UCSD-AML1 (cell line): Measurements from ENCODE around the gene RAB11FIP3.
"Not testable (repeated sequence)": the region's sequence is repeated elsewhere in the genome, so short reads cannot be mapped to it uniquely, and the experiment has no call there.

ENCODE experiments used
- DNase-seq: peaks from one replicate; lab custom pipeline; 2025; ENCODE audit not compliant: unreplicated experiment; lab: John Stamatoyannopoulos, UW

The RAB11FIP3 gene

DNA sequence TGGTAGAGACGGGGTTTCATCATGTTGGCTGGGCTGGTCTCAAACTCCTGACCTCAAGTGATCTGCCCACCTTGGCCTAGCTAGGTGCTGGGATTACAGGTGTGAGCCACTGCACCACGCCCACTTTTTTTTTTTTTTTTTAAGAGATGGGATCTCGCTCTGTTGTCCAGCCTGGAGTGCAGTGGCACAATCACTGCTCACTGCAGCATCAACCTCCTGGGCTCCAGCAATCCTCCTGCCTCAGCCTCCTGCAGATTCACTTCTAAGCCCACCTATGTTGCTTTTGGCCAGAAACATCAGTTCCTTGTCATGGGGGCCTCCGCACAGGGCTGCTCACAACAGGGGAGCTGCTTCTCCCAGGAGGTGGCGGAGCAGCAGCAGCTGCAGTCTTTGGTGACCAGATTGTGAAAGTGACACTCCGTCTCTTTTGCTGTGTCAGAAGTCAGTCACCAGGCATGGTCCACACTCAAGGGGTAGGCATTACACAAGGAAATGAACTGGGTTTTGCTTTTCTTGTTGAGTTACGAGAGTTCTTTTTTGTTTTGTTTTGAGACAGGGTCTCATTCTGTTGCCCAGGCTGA, 32.9 kb upstream of the RAB11FIP3 start:
- no peak for DNase-seq

GRCh38 chr16:396199-396598, 29.2 kb upstream of the RAB11FIP3 start:
- DNase-seq, result no peak

- DNase-seq, result peak; percentile 71
These were observed 28.8 kb upstream of the RAB11FIP3 start for GRCh38 chr16:396605-397004.

- peak; percentile 63 for DNase-seq
These were observed 28.3 kb upstream of the RAB11FIP3 start, which contains the start of gene NME4 for GRCh38 chr16:397135-397661. NME4 (plus strand) TSS chr16:397199; CDS start chr16:397223, 24 bp downstream.

GRCh38 chr16:397736-398332, 27.6 kb upstream of the RAB11FIP3 start:
- DNase-seq, result no peak

DNA sequence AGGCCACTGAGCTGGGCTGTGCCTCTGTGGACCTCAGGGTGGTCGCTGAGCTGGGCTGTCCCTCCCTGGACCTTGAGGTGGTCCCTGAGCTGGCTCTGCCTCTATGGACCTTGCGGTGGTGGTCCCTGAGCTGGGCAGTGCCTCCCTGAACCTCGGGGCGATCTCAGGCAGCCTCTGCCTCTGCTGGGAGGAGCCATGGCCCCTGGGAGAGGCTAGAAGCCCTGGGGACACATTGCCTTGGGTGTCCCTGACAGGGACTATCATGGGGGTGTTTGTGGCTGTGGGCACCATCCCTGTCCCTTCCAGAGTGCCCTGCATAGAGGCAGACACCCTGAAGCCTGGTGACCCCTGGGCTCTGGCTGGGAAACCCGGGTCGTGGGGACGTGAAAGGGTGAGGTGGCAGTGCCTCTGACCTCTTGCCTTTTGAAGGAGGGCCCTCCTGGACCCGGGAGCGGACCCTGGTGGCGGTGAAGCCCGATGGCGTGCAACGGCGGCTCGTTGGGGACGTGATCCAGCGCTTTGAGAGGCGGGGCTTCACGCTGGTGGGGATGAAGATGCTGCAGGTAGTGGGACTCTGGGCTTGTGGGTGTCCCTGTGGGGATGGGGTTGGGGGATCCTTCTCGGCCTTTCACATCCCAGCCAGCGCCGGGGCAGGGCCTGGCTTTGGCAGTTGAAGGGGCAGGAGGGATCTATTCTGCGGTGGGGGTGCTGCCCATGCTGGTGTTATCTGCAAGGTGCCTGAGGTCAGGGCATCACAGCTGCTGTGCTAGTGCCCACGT, 26.7 kb upstream of the RAB11FIP3 start:
- no peak for DNase-seq

DNA sequence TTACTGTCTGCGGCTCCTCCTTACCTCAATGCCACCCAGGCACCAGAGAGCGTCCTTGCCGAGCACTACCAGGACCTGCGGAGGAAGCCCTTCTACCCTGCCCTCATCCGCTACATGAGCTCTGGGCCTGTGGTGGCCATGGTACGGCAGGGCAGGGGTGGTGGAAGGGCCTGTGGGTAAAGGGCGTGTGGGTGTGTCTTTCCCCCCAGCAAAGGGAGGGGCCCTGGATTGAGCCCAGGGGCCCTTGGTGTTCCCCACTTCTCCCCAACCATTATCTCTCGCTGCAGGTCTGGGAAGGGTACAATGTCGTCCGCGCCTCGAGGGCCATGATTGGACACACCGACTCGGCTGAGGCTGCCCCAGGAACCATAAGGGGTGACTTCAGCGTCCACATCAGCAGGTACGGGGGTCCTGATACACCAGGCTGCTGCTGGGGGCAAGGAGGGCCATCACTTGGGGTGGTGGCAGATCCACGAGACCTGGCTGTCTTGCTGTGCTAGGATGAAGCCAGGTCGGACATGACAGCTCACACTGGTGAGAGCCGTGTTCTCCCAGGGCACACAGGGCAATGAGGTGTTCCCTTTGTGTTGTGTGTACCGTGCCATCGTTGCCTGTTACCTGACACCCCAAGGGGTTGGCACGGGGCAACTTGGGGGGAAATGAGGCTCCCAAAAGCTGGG, 26.0 kb upstream of the RAB11FIP3 start:
- no peak for DNase-seq

GRCh38 chr16:400061-400591, 25.3 kb upstream of the RAB11FIP3 start:
- no peak for DNase-seq

- DNase-seq, result peak; percentile 94
These were observed 23.7 kb upstream of the RAB11FIP3 start, which contains the start of gene DECR2 for GRCh38 chr16:401468-402348. DECR2 (plus strand) TSS chr16:401885; CDS start chr16:401964, 79 bp downstream.

DNA sequence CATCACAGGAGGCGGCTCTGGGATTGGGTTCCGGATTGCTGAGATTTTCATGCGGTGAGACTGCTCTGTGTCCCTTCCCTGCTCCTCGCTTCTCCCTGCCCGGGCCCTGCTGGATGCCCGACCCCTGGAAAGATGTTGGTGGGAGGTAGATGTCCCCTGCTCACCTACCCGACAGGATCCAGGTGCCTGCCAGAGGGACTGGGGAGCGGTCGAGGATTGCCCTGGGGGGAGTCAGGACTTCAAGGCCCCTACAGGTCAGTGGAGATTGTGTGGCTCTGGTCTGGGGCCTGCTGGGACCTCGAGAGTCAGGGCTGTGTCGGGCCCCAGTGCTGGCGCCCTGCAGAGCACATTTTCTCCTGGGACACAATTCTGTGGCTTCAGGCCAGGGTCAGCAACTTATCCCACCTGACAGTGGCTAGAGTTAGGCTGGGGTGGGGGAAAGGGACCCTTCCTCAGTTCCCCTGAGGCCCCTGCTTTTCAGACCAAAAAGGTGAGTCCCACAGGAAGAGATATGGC, 20.4 kb upstream of the RAB11FIP3 start:
- no peak for DNase-seq

- no peak for DNase-seq
These were observed 19.6 kb upstream of the RAB11FIP3 start for GRCh38 chr16:405548-406506.

GRCh38 chr16:407253-407652, 18.2 kb upstream of the RAB11FIP3 start:
- DNase-seq, result no peak

GRCh38 chr16:410516-411178, 14.8 kb upstream of the RAB11FIP3 start:
- DNase-seq, result no peak

- no peak for DNase-seq
These were observed 13.7 kb upstream of the RAB11FIP3 start for GRCh38 chr16:411576-412265.

- no peak for DNase-seq
These were observed 10.9 kb upstream of the RAB11FIP3 start for GRCh38 chr16:414395-415169.

- not testable (repeated sequence) for DNase-seq
These were observed 10.3 kb upstream of the RAB11FIP3 start for GRCh38 chr16:415170-415498.

GRCh38 chr16:422179-422578, 3.3 kb upstream of the RAB11FIP3 start:
- not testable (repeated sequence) for DNase-seq
